GM23338 (cell line): Measurements from ENCODE around the gene IFIT1B.

ENCODE experiments used
- CREB1 ChIP-seq: fragments of 250-450 bp; sonication (Bioruptor Pico); IDR thresholded peaks from 2 replicates; pipeline ENCODE4 v1.5.0; 2020; ENCODE audit warnings: low read depth, mild to moderate bottlenecking, moderate library complexity
- ETS1 ChIP-seq: IDR thresholded peaks from 2 replicates; pipeline ENCODE4 v1.6.1; 2016; ENCODE audit warnings: antibody characterized with exemption
- EZH2 ChIP-seq: fragments of 200-600 bp; sonication (generic); IDR thresholded peaks from one replicate; pipeline ENCODE4 v1.8.0; 2017; ENCODE audit warnings: antibody characterized with exemption, mild to moderate bottlenecking, low read depth; ENCODE audit not compliant: unreplicated experiment
- EZH2phosphoT487 ChIP-seq: fragments of 200-600 bp; sonication (generic); IDR thresholded peaks from one replicate; pipeline ENCODE4 v1.8.1; 2018; ENCODE audit warnings: antibody characterized with exemption; ENCODE audit not compliant: unreplicated experiment
- JUNB ChIP-seq: IDR thresholded peaks from one replicate; pipeline ENCODE4 v1.6.1; 2016; ENCODE audit warnings: antibody characterized with exemption; ENCODE audit not compliant: unreplicated experiment
- POLR2AphosphoS5 ChIP-seq: IDR thresholded peaks from 2 replicates; pipeline ENCODE4 v1.6.1; 2016; ENCODE audit warnings: antibody characterized with exemption, low read depth
- REST ChIP-seq: IDR thresholded peaks from one replicate; pipeline ENCODE4 v1.6.1; 2018; ENCODE audit warnings: antibody characterized with exemption; ENCODE audit not compliant: unreplicated experiment
- STAT1 ChIP-seq: IDR thresholded peaks from one replicate; pipeline ENCODE4 v1.6.1; 2016; ENCODE audit warnings: antibody characterized with exemption; ENCODE audit not compliant: unreplicated experiment
- ZNF114 ChIP-seq: fragments of 250-450 bp; sonication (Bioruptor Pico); IDR thresholded peaks from 2 replicates; pipeline ENCODE4 v1.5.0; 2020; ENCODE audit warnings: mild to moderate bottlenecking, moderate library complexity
- ZNF331 ChIP-seq: fragments of 250-450 bp; sonication (Bioruptor Pico); IDR thresholded peaks from 2 replicates; pipeline ENCODE4 v1.5.0; 2020; ENCODE audit warnings: low read depth, mild to moderate bottlenecking, moderate library complexity
- TF ChIP-seq, protein P1 (sequence below), 2 experiments: fragments of 200-600 bp in 1 of 2; sonication (generic) in 1 of 2; conservative IDR thresholded peaks; 2 replicates each; pipeline versions ENCODE4 v1.5.1 to v1.6.1; 2016 to 2017; ENCODE audit warnings: antibody characterized with exemption in 2 of 2, low read depth in 2 of 2, mild to moderate bottlenecking in 2 of 2, moderate library complexity in 1 of 2

DNA sequence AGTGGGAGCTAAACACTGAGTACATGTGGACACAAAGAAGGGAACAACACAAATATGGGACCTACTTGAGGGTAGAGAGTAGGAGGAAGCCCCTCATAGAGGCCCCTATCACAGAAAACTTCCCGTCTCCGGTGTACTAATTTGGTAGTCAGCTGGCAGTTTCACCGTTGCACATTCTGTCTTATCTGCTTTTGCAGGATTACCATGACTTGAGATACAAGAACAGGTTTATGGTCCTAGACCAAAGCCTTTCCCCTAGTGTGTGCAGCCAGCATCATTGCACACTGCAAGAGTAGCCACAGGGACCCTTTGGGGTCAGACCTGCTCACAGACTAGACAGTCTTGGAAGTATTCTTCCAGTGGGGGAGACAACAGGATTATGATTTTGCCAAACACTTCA, 5.9 kb upstream of the IFIT1B start:
- TF ChIP-seq, protein P1, sequence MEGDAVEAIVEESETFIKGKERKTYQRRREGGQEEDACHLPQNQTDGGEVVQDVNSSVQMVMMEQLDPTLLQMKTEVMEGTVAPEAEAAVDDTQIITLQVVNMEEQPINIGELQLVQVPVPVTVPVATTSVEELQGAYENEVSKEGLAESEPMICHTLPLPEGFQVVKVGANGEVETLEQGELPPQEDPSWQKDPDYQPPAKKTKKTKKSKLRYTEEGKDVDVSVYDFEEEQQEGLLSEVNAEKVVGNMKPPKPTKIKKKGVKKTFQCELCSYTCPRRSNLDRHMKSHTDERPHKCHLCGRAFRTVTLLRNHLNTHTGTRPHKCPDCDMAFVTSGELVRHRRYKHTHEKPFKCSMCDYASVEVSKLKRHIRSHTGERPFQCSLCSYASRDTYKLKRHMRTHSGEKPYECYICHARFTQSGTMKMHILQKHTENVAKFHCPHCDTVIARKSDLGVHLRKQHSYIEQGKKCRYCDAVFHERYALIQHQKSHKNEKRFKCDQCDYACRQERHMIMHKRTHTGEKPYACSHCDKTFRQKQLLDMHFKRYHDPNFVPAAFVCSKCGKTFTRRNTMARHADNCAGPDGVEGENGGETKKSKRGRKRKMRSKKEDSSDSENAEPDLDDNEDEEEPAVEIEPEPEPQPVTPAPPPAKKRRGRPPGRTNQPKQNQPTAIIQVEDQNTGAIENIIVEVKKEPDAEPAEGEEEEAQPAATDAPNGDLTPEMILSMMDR (conservative IDR thresholded peaks at IDR 0.05; ENCODE audit: low read depth in 2 of 2): no peak
- TF ChIP-seq CREB1 (CRISPR knock-in tag) (no peak), POLR2AphosphoS5 (no peak), EZH2 (no peak), REST (no peak), EZH2phosphoT487 (no peak), ZNF114 (CRISPR knock-in tag) (no peak), STAT1 (no peak), ETS1 (no peak), ZNF331 (no peak), JUNB (no peak)
